ENCODE data around the gene TNFSF9.

TNFSF9 gene, protein sequence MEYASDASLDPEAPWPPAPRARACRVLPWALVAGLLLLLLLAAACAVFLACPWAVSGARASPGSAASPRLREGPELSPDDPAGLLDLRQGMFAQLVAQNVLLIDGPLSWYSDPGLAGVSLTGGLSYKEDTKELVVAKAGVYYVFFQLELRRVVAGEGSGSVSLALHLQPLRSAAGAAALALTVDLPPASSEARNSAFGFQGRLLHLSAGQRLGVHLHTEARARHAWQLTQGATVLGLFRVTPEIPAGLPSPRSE

DNA sequence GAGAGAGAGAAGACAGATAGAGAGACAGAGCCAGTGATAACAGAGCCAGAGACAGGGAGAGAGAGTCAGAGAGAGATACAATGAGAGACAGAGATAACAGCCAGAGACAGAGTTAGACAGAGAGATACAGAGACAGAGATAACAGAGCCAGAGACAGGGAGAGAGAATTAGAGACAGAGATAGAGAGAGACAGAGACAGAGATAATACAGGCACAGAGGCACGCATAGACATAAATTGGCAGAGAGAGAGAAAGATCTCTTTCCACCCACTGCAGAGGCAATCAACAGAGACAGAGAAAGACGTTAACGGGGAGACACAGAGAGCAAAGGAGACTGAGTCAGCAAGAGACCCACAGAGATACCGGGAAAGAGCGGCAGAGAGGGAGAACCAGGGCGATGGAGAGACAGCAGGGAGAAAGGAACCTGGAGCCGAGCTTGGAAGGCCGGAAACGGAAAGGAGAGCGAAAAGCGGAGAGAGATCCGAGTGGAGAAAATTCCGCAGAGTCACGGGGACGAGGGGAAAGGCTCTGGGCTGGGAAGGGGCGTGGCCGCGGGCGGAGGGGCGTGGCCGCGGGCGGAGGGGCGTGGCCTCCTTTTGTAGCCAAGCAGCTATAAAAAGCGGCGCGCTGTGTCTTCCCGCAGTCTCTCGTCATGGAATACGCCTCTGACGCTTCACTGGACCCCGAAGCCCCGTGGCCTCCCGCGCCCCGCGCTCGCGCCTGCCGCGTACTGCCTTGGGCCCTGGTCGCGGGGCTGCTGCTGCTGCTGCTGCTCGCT is at the start of gene TNFSF9:
TSS of gene TNFSF9 (plus strand) at position 641 of the 777 bp plus-strand sequence. CDS start at position 652, 11 bp downstream.
- DNase-seq, result peak; percentile 40

DNA sequence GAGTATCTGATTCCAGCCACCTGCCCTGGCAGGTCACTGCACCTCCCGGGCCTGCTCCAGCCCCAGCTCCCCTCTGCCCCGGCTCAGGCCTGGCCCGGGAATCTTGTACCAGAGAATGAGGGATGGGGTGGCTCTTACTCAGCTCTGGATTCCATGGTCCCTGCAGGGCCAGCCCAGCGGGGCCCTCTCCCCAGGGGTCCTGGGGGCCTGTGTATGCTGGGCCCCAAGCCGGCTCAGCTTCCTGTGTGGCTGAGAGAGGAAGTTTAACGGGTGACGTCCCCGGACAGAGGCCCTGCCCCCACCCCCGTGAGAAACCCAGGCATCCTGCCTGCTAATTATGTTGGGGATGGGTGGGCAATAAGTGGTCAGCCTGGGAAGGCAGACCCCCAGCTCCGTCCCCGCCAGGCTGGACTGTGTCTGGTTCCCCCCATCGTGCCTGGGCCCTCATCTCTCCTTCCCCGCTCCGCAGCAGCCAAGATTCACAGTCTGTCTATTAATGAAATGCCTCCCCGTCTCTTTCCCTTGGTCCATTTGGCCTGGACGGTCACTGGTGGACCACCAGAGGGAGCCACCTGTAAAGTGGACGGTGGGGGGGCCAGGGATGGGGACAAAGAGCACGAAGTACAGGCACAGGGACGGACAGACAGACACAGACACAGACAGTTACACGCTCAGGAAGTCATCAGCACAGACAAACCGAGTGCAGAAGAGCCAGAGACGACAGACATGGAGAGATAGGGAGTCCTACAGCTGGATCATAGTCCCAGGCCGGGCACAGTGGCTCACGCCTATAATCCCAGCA is 49.1 kb upstream of the TNFSF9 start, which contains the start of gene DENND1C:
TSS of gene DENND1C (minus strand) at position 247 of the 802 bp plus-strand sequence. CDS start at position 155, 92 bp downstream.
- DNase-seq, result peak; percentile 43

DNA sequence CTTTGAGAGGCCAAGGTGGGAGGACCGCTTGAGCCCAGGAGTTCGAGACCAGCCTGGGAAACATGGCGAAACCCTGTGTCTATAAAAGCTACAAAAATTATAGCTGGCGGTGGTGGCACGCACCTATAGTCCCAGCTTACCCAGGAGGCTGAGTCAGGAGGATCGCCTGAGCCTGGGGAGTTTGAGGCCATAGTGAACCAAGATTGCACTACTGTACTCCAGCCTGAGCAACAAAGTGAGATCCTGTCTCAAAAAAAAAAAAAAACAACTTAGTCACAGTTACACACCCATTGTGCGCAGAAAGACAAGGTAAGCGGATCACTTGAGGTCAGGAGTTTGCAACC is 48.5 kb upstream of the TNFSF9 start:
- no peak for DNase-seq

GRCh38 chr19:6483235-6483634 is 47.6 kb upstream of the TNFSF9 start:
- DNase-seq, result no peak

- DNase-seq, result no peak
Observed at GRCh38 chr19:6484230-6484629, 46.6 kb upstream of the TNFSF9 start.

DNA sequence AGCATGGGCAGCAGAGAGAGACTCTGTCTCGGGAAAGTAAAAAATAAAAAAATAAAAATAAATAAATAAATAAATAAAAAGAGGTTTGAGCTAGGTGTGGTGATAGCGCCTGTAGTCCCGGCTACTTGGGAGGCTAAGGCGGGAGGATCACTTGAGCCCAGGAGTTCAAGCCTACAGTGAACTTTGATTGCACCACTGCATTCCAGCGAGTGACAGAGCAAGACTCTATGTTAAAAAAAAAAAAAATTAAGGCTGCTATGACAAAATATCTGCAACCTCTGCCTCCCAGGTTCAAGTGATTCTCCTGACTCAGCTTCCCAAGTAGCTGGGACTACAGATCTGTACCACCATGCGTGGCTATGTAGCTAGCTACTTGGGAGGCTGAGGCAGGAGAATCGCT is 46.0 kb upstream of the TNFSF9 start:
- no peak for DNase-seq

GRCh38 chr19:6489278-6490061 is 41.4 kb upstream of the TNFSF9 start:
- no peak for DNase-seq

DNA sequence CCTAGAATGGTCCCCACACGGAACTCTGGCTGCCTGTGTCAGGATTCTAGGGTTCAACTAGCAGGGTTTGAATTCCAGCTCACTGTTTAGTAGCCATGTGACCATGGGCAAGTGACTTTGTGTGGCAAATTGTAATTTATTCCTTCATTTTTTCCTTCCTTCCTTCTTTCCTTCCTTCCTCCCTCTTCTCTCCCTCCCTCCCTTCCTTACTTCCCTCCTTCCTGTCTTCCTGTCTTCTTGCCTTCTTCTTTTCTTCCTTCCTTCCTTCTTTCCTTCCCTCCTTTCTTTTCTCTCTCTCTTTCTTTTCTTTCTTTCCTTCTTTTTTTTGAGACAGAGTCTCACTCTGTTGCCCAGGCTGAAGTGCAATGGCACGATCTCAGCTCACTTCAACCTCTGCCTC is 40.7 kb upstream of the TNFSF9 start:
- DNase-seq, result no peak

DNA sequence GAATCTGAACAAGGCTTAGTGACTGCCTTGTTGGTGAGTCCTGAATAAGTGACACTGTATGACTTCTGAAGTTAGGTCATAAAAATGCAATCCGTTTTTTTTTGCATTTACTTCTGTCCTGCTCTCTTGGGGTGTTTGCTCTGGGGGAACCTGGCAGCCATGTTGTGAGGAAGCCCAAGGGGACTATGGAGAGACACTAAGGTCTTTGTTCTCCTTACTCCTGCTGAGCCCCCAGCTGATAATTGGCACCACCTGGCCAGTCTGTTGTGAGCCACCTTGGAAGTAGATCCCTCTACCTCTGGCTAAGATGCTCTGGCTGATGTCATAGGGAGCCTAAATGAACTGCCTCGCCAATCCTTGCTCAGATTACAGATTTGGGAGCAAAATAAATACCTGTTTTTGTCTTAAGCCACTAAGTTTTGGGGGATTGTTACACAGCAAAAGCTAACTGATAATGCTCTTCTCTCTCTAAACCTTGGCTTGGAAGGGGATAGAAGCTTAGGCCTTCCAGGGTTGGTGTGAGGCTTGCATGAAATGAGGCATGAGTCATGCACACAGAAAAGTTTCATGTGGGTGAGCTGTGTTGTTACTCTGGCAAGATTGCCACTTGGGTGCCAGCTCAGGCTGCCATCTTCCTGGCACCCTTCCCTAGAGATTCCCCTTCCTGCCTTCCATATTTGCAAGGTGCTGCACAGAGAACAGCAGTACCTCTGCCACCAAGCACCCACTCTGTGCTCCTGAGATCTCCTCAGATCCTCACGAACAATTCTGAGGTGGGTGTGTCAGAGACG is 38.8 kb upstream of the TNFSF9 start:
- DNase-seq, result no peak

GRCh38 chr19:6494438-6495036 is 36.3 kb upstream of the TNFSF9 start:
- DNase-seq, result no peak

DNA sequence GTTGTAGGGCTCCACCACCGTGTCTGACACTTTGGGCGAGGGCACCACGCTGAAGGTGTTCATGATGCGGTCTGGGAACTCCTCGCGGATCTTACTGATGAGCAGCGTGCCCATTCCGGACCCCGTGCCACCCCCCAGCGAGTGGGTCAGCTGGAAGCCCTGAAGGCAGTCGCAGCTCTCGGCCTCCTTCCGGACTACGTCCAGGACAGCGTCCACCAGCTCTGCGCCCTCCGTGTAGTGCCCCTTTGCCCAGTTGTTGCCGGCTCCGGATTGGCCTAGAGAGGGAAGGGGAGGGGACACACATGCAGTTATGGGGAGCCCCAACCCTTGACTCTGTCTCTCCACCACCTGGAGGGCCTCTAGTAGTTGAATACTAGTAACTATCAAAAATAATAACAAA is 34.9 kb upstream of the TNFSF9 start:
- DNase-seq, result no peak

DNA sequence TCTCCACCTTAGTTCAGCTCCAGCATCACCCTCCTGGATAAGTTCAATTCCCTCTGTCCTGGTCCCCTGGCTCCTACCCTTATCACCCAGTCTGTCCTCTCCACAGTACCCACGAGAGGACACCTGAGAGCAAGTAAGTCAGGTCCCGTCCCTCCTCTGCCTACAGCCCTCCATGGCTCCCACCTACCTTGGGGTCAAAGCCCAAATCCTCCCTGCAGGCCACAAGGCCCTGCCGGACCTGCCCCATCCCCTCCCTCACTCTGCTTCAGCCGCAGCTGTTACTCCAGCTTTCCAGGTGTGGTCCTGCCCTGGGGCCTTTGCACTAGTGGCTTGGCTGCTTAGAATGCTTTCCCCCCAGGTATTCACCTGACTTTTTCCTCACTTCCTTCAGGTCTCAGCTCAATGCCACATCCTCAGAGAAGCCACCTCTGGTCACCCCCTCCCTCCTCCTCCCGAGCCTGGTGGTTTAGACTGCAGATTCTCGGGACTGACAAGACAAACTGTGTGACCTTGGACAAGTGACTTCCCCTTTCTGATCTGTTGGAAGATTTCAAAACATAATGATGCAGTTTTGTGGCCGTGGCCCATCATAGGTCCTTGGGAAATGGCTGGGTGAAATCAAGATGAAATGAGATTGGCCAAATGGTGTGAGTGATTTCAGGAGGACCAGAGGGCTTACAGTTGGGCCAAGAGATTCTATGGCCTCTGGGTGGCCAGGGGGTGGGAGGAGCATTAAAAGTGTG is 32.4 kb upstream of the TNFSF9 start:
- DNase-seq, result peak; percentile 27

DNA sequence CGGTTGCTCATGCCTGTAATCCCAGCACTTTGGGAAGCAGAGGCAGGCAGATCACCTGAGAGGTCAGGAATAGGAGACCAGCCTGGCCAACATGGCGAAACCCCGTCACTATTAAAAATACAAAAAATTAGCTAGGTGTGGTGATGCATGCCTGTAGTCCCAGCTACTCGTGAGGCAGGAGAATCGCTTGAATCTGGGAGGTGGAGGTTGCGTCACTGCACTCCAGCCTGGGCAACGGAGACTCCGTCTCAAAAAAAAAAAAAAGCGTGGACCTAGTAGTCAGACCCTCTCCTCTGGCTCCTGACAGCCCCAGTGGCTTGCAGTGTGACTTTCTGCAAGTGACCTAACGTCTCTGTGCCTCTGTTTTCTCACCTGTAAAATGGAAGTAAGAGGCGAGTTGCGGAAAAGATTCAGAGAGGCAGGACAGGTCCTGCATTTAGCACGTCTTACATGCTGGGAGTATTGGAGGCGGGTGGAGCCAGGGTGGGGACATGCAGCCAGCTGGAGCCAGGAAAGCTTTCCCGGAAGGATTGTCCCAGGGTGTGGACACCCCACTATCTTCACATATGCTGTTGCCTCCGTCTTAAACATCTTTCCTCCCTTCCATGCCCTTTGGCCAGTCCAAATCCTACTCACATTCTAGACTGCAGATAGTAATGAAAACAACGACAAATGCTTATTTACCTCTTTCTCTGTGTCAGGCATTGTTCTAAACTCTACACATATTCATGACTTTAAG is 31.6 kb upstream of the TNFSF9 start:
- no peak for DNase-seq

GRCh38 chr19:6500837-6501739 is 29.7 kb upstream of the TNFSF9 start:
- DNase-seq, result no peak

DNA sequence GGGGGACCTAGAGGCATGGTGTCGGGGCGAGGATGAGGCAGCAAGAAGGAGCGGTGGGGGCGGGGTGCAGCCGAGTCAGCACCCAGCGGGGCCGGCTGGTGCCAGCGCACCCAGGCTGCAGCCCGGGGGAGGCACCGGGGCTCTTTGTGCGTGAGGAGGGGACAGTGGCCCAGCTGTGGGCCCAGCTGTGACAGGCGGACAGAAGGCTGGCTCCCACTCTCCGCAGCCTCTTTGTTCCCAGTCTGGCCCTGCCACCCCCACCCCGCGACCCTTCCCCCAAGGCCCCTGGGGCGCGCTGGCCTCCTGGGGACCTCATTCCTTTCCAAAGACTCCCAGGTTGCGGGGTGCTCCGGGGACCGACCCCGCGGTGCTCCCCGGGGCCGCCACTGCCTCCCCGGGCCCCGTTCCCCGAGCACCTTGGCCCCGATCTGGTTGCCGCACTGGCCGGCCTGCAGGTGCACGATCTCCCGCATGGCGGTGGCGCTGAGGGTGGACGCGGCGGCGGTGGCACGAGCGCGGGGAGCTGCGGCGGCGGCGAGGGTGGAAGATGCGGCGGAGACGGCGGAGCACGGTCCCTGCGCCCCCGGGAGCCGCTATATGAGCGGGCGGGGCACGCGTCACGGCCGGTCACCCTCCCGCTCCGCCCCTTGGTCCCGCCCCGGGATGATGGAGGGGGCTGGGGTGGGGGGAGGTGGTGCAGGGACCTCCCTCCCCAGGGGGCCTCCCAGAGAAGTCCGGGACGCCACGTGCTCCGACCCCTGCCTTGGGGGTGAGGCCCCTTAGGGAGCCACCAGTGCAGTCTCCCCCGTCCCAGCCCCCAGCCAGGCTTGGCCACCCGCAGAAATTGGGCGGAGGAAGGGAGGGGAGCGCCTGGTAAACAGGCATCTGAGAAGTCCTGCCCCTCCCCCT is 28.8 kb upstream of the TNFSF9 start, which contains the start of gene TUBB4A:
TSS of gene TUBB4A (minus strand) at position 570 of the 909 bp plus-strand sequence. CDS start at position 473, 97 bp downstream.
- DNase-seq, result no peak

- DNase-seq, result no peak
Observed at GRCh38 chr19:6503407-6504201, 27.2 kb upstream of the TNFSF9 start.

Measured in GF-D8 (cell line).